Measurements from ENCODE around the gene UGGT1.
"Not testable (repeated sequence)": the region's sequence is repeated elsewhere in the genome, so short reads cannot be mapped to it uniquely, and the experiment has no call there.

The UGGT1 gene

GRCh38 chr2:128115921-128116623, 25.1 kb downstream of the UGGT1 start:
- DNase-seq = no peak

GRCh38 chr2:128134573-128134972, 43.6 kb downstream of the UGGT1 start:
- no peak for DNase-seq

- DNase-seq = no peak
Observed at GRCh38 chr2:128137094-128137616, 46.2 kb downstream of the UGGT1 start.

- DNase-seq = no peak
Observed at GRCh38 chr2:128139624-128140023, 48.6 kb downstream of the UGGT1 start.

- DNase-seq = peak in 3 of 51 donors; percentile 2 to 4 (median 3)
Observed at GRCh38 chr2:128145651-128146050, 54.7 kb downstream of the UGGT1 start.

- DNase-seq = no peak
Observed at GRCh38 chr2:128153786-128154185, 62.8 kb downstream of the UGGT1 start.

- DNase-seq = peak in 7 of 51 donors; percentile 5 to 14 (median 10)
Observed at GRCh38 chr2:128154225-128154624, 63.2 kb downstream of the UGGT1 start.

GRCh38 chr2:128155970-128156369, 65.0 kb downstream of the UGGT1 start:
- no peak for DNase-seq

GRCh38 chr2:128156812-128157211, 65.8 kb downstream of the UGGT1 start:
- no peak for DNase-seq

- DNase-seq = no peak
Observed at GRCh38 chr2:128157644-128158043, 66.6 kb downstream of the UGGT1 start.

GRCh38 chr2:128158176-128158575, 67.2 kb downstream of the UGGT1 start:
- no peak for DNase-seq

- no peak for DNase-seq
Observed at GRCh38 chr2:128159437-128159836, 68.4 kb downstream of the UGGT1 start.

- DNase-seq = no peak
Observed at GRCh38 chr2:128160616-128161275, 69.7 kb downstream of the UGGT1 start.

GRCh38 chr2:128162266-128162665, 71.3 kb downstream of the UGGT1 start:
- DNase-seq = no peak

GRCh38 chr2:128164311-128164710, 73.3 kb downstream of the UGGT1 start:
- no peak for DNase-seq

GRCh38 chr2:128166746-128167353, 75.8 kb downstream of the UGGT1 start:
- no peak for DNase-seq

- DNase-seq = no peak
Observed at GRCh38 chr2:128169094-128169493, 78.1 kb downstream of the UGGT1 start.

- no peak for DNase-seq
Observed at GRCh38 chr2:128169497-128169896, 78.5 kb downstream of the UGGT1 start.

GRCh38 chr2:128169933-128170709, 79.1 kb downstream of the UGGT1 start:
- no peak for DNase-seq

- no peak for DNase-seq
Observed at GRCh38 chr2:128170776-128171175, 79.8 kb downstream of the UGGT1 start.

GRCh38 chr2:128172191-128172590, 81.2 kb downstream of the UGGT1 start:
- DNase-seq = no peak

- DNase-seq = not testable (repeated sequence)
Observed at GRCh38 chr2:128174067-128174466, 83.1 kb downstream of the UGGT1 start.
